Measurements from ENCODE around the gene PSAP.
A peak's percentile ranks its signal among the peaks of the same experiment; 100 is the strongest.
"Not testable (repeated sequence)": the region's sequence is repeated elsewhere in the genome, so short reads cannot be mapped to it uniquely, and the experiment has no call there.

PSAP gene

DNA sequence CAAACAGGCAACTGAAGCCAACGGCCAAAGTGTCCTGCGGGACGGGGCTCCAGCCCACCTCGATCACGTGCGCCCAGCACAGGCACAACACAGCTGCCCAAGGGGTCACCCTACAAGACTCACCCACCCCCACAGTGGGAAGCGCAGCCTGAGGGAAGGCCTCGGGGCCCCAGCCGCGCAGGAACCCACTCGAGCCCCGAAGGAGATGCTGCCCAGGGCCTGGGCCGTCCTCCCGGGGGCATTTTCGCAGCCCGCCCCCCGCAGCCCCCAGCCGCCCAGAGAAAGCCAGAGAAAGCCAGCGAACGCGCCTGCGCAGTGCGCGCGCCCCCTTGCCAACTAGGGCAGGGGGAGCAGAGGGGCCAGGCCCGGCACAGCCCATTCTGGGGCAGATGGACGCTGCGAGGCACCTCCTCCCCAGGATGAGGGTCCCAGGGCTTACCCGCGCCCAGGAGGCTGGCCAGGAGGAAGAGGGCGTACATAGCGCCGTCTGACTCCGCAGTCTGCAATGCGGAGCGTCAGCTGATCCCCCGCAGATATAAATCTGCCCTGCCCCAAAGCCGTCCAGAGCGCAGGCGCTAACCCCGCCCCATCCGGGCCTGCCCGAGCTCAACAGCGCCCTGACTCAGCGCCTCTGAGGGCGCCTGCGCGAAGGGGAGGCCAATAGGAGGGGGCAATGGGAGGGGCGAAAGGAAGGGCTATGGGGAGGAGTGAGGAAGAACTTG lies at the start of gene PSAP:
Gene PSAP, minus strand, starts transcription at position 509 of the 722 bp plus-strand sequence. Its CDS starts 30 bp downstream, at position 479.
- H3K27me3 ChIP-seq (ENCODE audit: low read length): no peaks in the 10 kb centered on the region
- peak within 1 kb of the TSS; percentile 83 for H3K9ac ChIP-seq (ENCODE audit: low read length)
- no peak for TF ChIP-seq EZH2phosphoT487 (conservative IDR thresholded peaks at IDR 0.05; ENCODE audit: low read length)
- TF ChIP-seq, protein P1, sequence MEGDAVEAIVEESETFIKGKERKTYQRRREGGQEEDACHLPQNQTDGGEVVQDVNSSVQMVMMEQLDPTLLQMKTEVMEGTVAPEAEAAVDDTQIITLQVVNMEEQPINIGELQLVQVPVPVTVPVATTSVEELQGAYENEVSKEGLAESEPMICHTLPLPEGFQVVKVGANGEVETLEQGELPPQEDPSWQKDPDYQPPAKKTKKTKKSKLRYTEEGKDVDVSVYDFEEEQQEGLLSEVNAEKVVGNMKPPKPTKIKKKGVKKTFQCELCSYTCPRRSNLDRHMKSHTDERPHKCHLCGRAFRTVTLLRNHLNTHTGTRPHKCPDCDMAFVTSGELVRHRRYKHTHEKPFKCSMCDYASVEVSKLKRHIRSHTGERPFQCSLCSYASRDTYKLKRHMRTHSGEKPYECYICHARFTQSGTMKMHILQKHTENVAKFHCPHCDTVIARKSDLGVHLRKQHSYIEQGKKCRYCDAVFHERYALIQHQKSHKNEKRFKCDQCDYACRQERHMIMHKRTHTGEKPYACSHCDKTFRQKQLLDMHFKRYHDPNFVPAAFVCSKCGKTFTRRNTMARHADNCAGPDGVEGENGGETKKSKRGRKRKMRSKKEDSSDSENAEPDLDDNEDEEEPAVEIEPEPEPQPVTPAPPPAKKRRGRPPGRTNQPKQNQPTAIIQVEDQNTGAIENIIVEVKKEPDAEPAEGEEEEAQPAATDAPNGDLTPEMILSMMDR (IDR thresholded peaks at IDR 0.05; ENCODE audit: insufficient read depth, low read length, poor library complexity, severe bottlenecking): no peak
- H3K9me3 ChIP-seq (ENCODE audit: insufficient read depth, low read length): no peaks in the 10 kb centered on the region
- H3K4me2 ChIP-seq (ENCODE audit: low read depth, low read length, poor library complexity, severe bottlenecking): peak within 1 kb of the TSS; percentile 61
- H3K79me2 ChIP-seq (ENCODE audit: insufficient read depth, low read length): peaks cover 19% of the 10 kb centered on the region; the same call in 1 of the 2 replicates
- no peaks in the 10 kb centered on the region for H3K9me2 ChIP-seq (replicated peaks; ENCODE audit: insufficient read depth, low read length)
- no peak within 1 kb of the TSS for H3K27ac ChIP-seq (ENCODE audit: low read depth, low read length)
- H2AFZ ChIP-seq (ENCODE audit: low read depth, low read length, severe bottlenecking): peak within 1 kb of the TSS; percentile 83
- H3K4me3 ChIP-seq (ENCODE audit: insufficient read depth, low read length, poor library complexity, severe bottlenecking): peak within 1 kb of the TSS; percentile 84
- H3K36me3 ChIP-seq (ENCODE audit: low read length): no peaks in the 10 kb centered on the region
- no peaks in the 10 kb centered on the region for H3F3A ChIP-seq (ENCODE audit: insufficient read depth)
- H4K20me1 ChIP-seq (ENCODE audit: low read depth, low read length): no peaks in the 10 kb centered on the region

DNA sequence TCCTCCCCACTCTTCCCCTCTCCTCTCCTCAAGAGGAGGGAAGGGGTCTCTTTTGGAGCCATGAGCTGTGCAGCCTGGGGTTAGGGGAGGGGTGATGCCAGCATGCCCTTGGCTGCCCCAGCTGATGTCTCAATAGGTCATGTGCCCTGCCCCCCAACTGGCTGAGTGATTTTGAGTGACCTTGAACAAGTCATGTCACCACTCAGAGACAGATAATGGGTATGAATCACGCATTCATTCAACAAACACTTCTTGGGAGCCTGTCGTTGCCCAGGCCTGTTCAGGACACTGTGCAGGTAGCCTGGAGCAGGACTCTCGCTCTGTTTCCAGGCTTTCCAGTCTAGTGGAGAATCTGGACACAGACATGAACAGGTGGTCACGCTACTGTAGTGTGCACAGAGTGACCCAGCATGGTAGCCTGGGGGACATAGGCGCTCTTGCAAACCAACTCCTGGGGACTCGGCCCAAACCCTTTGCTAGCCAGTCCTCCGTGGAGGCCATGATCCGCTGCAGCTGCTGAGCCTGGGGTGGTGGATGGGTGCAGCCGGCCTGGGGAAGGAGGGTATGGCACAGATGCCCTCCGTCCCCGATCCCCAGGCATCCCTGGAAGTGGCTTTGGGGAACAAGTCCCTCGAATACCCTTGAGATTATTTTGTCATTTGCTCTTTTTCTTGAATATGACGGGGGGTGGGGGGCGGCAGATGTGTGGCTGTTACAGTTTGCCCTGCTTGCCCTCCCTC lies 49.6 kb upstream of the PSAP start:
- H4K20me1 ChIP-seq (ENCODE audit: low read depth, low read length): no peaks in the 10 kb centered on the region

DNA sequence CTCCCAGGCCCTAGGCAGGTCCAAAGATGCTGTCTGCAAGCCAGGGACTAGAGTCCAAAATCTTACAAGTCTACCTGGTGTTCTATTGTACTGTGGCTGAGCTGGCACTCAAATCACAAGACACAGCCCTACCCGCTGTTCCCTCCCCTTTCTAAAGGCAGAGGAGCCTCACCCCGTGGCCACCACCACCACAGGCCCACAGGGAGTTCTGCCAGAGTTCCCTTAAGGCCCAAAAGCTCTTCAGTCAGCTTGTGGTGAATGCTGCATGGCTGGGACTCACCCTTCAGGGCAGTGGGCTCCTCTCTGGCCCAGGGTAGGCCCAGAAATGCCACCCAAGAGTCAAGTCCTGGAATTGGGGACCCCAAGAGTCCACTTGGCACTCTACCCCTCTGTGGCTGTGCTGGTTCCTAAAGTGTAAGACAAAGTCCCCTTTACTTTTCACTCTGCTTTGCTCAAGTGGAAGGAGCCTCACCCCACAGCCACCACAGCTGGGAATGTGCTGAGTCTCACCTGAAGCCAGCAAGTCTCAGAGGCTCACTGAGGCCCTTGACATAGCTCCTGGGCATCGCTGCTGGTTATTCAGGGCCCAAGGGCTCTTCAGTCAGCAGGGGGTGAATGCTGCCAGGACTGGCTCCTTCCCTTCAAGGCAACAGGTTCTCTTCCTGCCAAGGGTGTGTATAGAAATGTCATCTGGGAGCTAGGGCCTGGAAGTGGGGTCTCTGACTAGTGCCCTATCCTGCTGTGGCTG lies 48.8 kb upstream of the PSAP start:
- no peaks in the 10 kb centered on the region for H3K27me3 ChIP-seq (ENCODE audit: low read length)
- no peak overlapping the region for H3K4me3 ChIP-seq (ENCODE audit: insufficient read depth, low read length, poor library complexity, severe bottlenecking)
- H3K9me2 ChIP-seq (replicated peaks; ENCODE audit: insufficient read depth, low read length): no peaks in the 10 kb centered on the region
- H3K9me3 ChIP-seq (ENCODE audit: insufficient read depth, low read length): no peaks in the 10 kb centered on the region
- H4K20me1 ChIP-seq (ENCODE audit: low read depth, low read length): no peaks in the 10 kb centered on the region
- H3K36me3 ChIP-seq (ENCODE audit: low read length): no peaks in the 10 kb centered on the region
- no peak for TF ChIP-seq EZH2phosphoT487 (conservative IDR thresholded peaks at IDR 0.05; ENCODE audit: low read length)
- TF ChIP-seq, protein P1 (IDR thresholded peaks at IDR 0.05; ENCODE audit: insufficient read depth, low read length, poor library complexity, severe bottlenecking): no peak
- no peaks in the 10 kb centered on the region for H3K79me2 ChIP-seq (ENCODE audit: insufficient read depth, low read length)
- H3K4me2 ChIP-seq (ENCODE audit: low read depth, low read length, poor library complexity, severe bottlenecking): no peak overlapping the region
- no peak overlapping the region for H2AFZ ChIP-seq (ENCODE audit: low read depth, low read length, severe bottlenecking)
- no peak overlapping the region for H3K9ac ChIP-seq (ENCODE audit: low read length)
- no peak overlapping the region for H3K27ac ChIP-seq (ENCODE audit: low read depth, low read length)
- H3F3A ChIP-seq (ENCODE audit: insufficient read depth): no peaks in the 10 kb centered on the region

More for the DNA sequence above, 49.6 kb upstream of the PSAP start:
- H3K9me2 ChIP-seq (replicated peaks; ENCODE audit: insufficient read depth, low read length): no peaks in the 10 kb centered on the region
- H3K27ac ChIP-seq (ENCODE audit: low read depth, low read length): no peak overlapping the region
- H2AFZ ChIP-seq (ENCODE audit: low read depth, low read length, severe bottlenecking): no peak overlapping the region
- no peaks in the 10 kb centered on the region for H3K79me2 ChIP-seq (ENCODE audit: insufficient read depth, low read length)
- no peak for TF ChIP-seq EZH2phosphoT487 (conservative IDR thresholded peaks at IDR 0.05; ENCODE audit: low read length)
- TF ChIP-seq, protein P1 (IDR thresholded peaks at IDR 0.05; ENCODE audit: insufficient read depth, low read length, poor library complexity, severe bottlenecking): no peak
- H3K4me2 ChIP-seq (ENCODE audit: low read depth, low read length, poor library complexity, severe bottlenecking): no peak overlapping the region
- H3F3A ChIP-seq (ENCODE audit: insufficient read depth): no peaks in the 10 kb centered on the region
- no peaks in the 10 kb centered on the region for H3K27me3 ChIP-seq (ENCODE audit: low read length)
- H3K9me3 ChIP-seq (ENCODE audit: insufficient read depth, low read length): no peaks in the 10 kb centered on the region
- H3K9ac ChIP-seq (ENCODE audit: low read length): no peak overlapping the region
- H3K4me3 ChIP-seq (ENCODE audit: insufficient read depth, low read length, poor library complexity, severe bottlenecking): no peak overlapping the region
- H3K36me3 ChIP-seq (ENCODE audit: low read length): no peaks in the 10 kb centered on the region

DNA sequence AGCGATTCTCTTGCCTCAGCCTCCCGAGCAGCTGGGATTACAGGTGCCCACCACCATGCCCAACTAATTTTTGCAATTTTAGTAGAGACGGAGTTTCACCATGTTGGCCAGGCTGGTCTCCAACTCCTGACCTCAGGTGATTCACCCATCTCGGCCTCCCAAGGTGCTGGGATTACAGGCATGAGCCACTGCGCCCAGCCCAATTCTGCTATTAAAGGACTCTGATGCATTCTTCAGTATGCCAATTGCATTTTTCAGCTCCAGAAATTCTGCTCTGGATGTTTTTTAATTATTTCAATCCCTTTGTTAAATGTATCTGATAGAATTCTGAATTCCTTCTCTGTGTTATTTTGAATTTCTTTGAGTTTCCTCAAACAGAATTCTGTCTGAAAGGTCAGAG lies 47.3 kb upstream of the PSAP start:
- not testable (repeated sequence) for H3K4me3 ChIP-seq (ENCODE audit: insufficient read depth, low read length, poor library complexity, severe bottlenecking); H3K9me3 ChIP-seq (ENCODE audit: insufficient read depth, low read length); H3K9ac ChIP-seq (ENCODE audit: low read length); H3K4me2 ChIP-seq (ENCODE audit: low read depth, low read length, poor library complexity, severe bottlenecking); H2AFZ ChIP-seq (ENCODE audit: low read depth, low read length, severe bottlenecking); H3K36me3 ChIP-seq (ENCODE audit: low read length); H4K20me1 ChIP-seq (ENCODE audit: low read depth, low read length); H3K9me2 ChIP-seq (replicated peaks; ENCODE audit: insufficient read depth, low read length); H3K27me3 ChIP-seq (ENCODE audit: low read length); H3K79me2 ChIP-seq (ENCODE audit: insufficient read depth, low read length); H3K27ac ChIP-seq (ENCODE audit: low read depth, low read length); H3F3A ChIP-seq (ENCODE audit: insufficient read depth)

Data from SU-DHL-6 (cell line).